Hair follicle dermal papilla cell (primary cell): ENCODE measurements around the gene SLC14A1. TPM values are rescaled to one million over a fixed set of nuclear protein-coding genes. Genes with fewer than 3 reads are reported as not detected.

ENCODE experiments used
- small RNA-seq: library from RNA; depleted of rRNA; stranded (forward); fragments of <200 nt; gene quantifications from one replicate; pipeline ENCODE3, GENCODE V24; 2012
- total RNA-seq: library from RNA; depleted of rRNA; stranded (reverse); fragments of >200 nt; gene quantifications from 2 replicates; pipeline ENCODE4 v1.2.3, GENCODE V29; 2012

SLC14A1 gene
- 2.4 and 3.9 TPM in 2 replicates for total RNA-seq

GRCh38 chr18:45723567-45724355, at the start of gene SLC14A1:
TSS of gene SLC14A1 (plus strand) at chr18:45724181. CDS start at chr18:45730321, 6,140 bp downstream.

Small RNAs within 50 kb of the gene (small RNA-seq; reads per million reads assigned to genes)
- gene AC087685.1 = not detected

Other genes with a start within 250 kb of the SLC14A1 start
- gene SLC14A2, start 108.7 kb upstream of the SLC14A1 start, total RNA-seq = under 0.01 and 0.12 TPM in 2 replicates
- 1.5 and 1.9 TPM in 2 replicates for gene SIGLEC15, start 101.5 kb downstream of the SLC14A1 start, total RNA-seq
- gene EPG5, start 243.1 kb downstream of the SLC14A1 start, total RNA-seq = 58.8 and 70.3 TPM in 2 replicates